ENCODE data around the gene ADSL. TPM values are rescaled to one million over a fixed set of nuclear protein-coding genes. Genes with fewer than 3 reads are reported as not detected.

Gene ADSL
- total and polyA plus RNA-seq, 7 donors = 114 to 170 (median 147) TPM

DNA sequence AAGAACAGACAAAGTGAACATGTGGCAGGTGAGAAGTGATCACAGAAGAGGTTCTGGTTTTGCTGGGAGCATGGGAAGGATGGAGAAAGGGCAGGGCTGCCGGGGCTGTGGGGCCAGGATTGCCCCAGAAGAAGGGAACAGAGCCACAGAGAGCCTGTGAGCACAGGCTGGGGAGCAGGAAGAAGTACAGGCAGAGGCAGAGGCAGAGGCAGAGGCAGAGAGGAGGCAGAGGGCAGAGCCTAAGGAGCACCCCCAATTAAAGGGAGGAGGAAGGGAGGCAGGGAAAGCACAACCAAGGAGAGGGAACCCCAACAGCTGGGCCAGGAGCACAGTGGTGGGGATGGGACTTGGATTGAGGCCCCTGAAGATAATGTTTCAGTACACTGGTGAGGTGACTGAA lies 75.6 kb downstream of the ADSL start:
- 77 to 100% (median 90%) methylated on average over 1 of the region's 1 CpG for WGBS, 3 donors
- peak in 1 of 2 donors; percentile 6 for DNase-seq

DNA sequence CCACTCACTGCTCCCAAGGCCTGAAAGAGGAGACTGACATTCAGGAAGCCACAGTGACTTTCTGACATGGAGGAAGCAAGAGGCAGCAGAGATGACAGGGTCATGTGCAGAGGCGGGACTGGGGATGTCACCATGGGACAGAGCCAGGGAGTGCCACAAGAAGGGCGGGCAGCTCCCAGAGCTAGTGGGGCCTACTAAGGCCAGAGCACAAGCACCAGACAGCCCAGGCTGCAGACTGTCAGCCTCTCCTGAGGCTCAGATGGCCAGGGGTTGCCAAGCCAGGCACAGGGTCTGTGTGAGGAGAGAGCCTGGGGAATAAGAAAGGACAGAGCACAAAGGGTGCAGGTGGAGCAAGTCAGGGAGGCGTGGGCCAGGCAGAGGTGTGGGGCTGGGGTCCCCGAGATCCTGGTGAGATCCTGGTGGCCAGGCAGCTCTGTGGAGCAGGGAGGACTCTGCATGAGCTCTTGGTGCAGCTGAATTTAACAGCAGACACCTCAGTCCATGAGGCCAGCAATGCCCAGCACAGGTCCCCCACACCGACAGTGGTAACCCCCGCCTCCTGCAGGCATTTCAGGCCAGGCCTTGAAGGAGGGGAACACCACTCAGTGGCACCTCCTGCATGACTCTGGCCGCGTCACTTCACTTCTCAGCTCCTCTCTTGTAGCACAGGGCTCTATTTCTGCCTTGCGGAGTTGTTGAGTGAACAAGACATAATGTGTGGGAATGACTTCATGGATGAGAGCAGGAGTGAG lies 76.4 kb downstream of the ADSL start:
- Histone ChIP-seq H3K4me3 (no peak overlapping the region), H3K9me3 (no peaks in the 10 kb centered on the region), H3K36me3 (ENCODE audit: insufficient read depth in 1 of 2, low read depth in 1 of 2) (peaks cover 3 to 58% of the 10 kb centered on the region in 2 donors), H3K4me1 (peaks cover 52% of the 10 kb centered on the region), H3K27ac (no peak overlapping the region), H3K27me3 (ENCODE audit: insufficient read depth in 3 of 3, low read length in 2 of 3) (no peaks in the 10 kb centered on the region)
- WGBS, 3 donors = 84 to 94% (median 84%) methylated on average over 9 of the region's 9 CpGs
- TF ChIP-seq, protein P1, sequence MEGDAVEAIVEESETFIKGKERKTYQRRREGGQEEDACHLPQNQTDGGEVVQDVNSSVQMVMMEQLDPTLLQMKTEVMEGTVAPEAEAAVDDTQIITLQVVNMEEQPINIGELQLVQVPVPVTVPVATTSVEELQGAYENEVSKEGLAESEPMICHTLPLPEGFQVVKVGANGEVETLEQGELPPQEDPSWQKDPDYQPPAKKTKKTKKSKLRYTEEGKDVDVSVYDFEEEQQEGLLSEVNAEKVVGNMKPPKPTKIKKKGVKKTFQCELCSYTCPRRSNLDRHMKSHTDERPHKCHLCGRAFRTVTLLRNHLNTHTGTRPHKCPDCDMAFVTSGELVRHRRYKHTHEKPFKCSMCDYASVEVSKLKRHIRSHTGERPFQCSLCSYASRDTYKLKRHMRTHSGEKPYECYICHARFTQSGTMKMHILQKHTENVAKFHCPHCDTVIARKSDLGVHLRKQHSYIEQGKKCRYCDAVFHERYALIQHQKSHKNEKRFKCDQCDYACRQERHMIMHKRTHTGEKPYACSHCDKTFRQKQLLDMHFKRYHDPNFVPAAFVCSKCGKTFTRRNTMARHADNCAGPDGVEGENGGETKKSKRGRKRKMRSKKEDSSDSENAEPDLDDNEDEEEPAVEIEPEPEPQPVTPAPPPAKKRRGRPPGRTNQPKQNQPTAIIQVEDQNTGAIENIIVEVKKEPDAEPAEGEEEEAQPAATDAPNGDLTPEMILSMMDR (IDR thresholded peaks at IDR 0.05) = no peak
- intact Hi-C loops (cut with DNase I) = loop anchor here in 1 of 2 donors (10.0 kb wide), 1 partner anchor 332 kb away; no protein-coding TSS in a partner anchor
- DNase-seq (peak in 1 of 2 donors; percentile 44), ATAC-seq (no peak)

More for the DNA sequence above, 75.6 kb downstream of the ADSL start:
- no peak overlapping the region for H3K4me3 ChIP-seq
- no peaks in the 10 kb centered on the region for H3K9me3 ChIP-seq
- H3K4me1 ChIP-seq = peaks cover 46% of the 10 kb centered on the region
- ATAC-seq = no peak
- intact Hi-C loops (cut with DNase I) = loop anchor here in 1 of 2 donors (10.0 kb wide), 1 partner anchor 333 kb away; no protein-coding TSS in a partner anchor
- peaks cover 3 to 62% of the 10 kb centered on the region in 2 donors for H3K36me3 ChIP-seq (ENCODE audit: insufficient read depth in 1 of 2, low read depth in 1 of 2)
- TF ChIP-seq, protein P1 (IDR thresholded peaks at IDR 0.05) = no peak
- H3K27ac ChIP-seq = no peak overlapping the region
- H3K27me3 ChIP-seq (ENCODE audit: insufficient read depth in 3 of 3, low read length in 2 of 3) = no peaks in the 10 kb centered on the region

DNA sequence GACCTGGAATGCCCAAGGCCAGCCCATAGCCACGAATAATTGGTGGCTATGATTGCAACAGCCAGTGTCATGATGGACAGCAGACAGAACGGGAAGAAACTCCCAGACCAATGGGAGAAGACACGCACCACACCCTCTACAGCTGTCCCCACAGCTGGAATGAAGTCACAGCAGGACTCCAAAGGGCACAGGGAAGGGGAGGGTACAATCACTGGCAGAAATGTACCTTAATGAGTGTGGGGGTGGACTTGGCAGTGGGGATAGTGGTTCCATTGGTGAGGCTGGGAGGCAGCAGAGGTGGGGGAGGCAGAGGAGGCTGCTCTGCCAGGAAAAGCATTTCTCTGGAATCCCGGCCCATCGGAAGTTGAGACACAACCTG lies 77.0 kb downstream of the ADSL start:
- peaks cover 52% of the 10 kb centered on the region for H3K4me1 ChIP-seq
- ATAC-seq (no peak), DNase-seq (peak in 1 of 2 donors; percentile 50)
- intact Hi-C loops (cut with DNase I) = loop anchor here in 1 of 2 donors (10.0 kb wide), 1 partner anchor 332 kb away; no protein-coding TSS in a partner anchor
- no peaks in the 10 kb centered on the region for H3K27me3 ChIP-seq (ENCODE audit: insufficient read depth in 3 of 3, low read length in 2 of 3)
- no peaks in the 10 kb centered on the region for H3K9me3 ChIP-seq
- TF ChIP-seq, protein P1 (IDR thresholded peaks at IDR 0.05) = no peak
- no peak overlapping the region for H3K4me3 ChIP-seq
- peaks cover 4 to 58% of the 10 kb centered on the region in 2 donors for H3K36me3 ChIP-seq (ENCODE audit: insufficient read depth in 1 of 2, low read depth in 1 of 2)
- 54 to 58% (median 54%) methylated on average over 5 of the region's 5 CpGs for WGBS, 3 donors
- H3K27ac ChIP-seq = peak overlapping the region; percentile 82

DNA sequence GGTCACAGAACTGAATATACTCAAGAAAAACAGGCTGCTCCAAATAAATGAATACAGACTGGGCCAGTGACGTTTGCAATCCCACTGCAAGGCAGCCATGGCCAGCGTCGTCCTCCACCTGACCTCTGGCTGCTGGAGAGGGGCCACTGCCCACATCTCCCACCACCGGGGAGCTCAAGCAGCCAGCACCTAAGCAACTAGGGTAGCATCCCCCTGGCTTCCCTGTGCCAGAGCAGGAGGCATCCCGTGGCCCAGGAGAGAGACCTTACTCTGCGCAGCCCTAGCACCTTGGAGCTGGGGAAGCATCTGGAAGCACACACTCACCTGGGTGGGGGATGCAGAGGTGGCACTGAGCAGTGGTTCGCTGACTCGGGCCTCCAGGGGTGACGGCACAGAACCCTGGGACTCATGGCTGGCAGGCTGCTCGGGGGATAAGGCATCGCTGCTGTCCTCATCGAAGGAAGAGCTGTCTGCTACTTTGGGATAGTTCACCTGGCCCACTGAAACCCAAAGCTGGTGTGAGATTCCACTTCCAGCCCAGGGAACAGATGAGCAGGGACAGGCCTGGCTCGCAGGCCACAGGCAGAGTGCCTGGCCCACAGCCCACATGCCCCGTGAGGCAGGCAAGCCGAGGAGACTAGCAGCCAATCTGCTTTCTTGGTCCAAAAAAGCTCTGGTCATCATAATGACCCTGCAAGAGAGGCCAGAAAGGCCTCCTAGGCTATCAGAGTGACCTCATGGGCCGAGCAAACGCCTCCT lies 77.8 kb downstream of the ADSL start:
- DNase-seq (peak; percentile 62 to 78), ATAC-seq (peak; percentile 29 to 62 (median 42))
- peaks cover 2 to 57% of the 10 kb centered on the region in 2 donors for H3K36me3 ChIP-seq (ENCODE audit: insufficient read depth in 1 of 2, low read depth in 1 of 2)
- no peaks in the 10 kb centered on the region for H3K9me3 ChIP-seq
- H3K4me3 ChIP-seq = no peak overlapping the region
- peak overlapping the region; percentile 82 for H3K27ac ChIP-seq
- intact Hi-C loops (cut with DNase I) = loop anchor here in 1 of 2 donors (10.0 kb wide), 1 partner anchor 331 kb away; no protein-coding TSS in a partner anchor
- TF ChIP-seq, protein P1 (IDR thresholded peaks at IDR 0.05) = no peak
- WGBS, 3 donors = 36 to 61% (median 45%) methylated on average over 17 of the region's 17 CpGs
- no peaks in the 10 kb centered on the region for H3K27me3 ChIP-seq (ENCODE audit: insufficient read depth in 3 of 3, low read length in 2 of 3)
- peaks cover 52% of the 10 kb centered on the region for H3K4me1 ChIP-seq

Data from psoas muscle (tissue), 8 donors.